CD14-positive monocyte (primary cell): Measurements from ENCODE around the gene ITGA5. TPM values are rescaled to one million over a fixed set of nuclear protein-coding genes. Genes with fewer than 3 reads are reported as not detected.
A peak's percentile ranks its signal among the peaks of the same experiment; 100 is the strongest.

Experiments used
- DNase-seq, 3 donors: peaks; one replicate each; pipeline ENCODE4 v3.0.0-alpha.2; 2011 to 2022
- H2AFZ ChIP-seq: 2 replicates; pipeline ENCODE4 v1.6.0; 2012; ENCODE audit warnings: mild to moderate bottlenecking, low read depth, low read length, inconsistent platforms; ENCODE audit not compliant: insufficient read depth, poor library complexity, severe bottlenecking
- H3K27ac ChIP-seq, 2 donors: 1 replicate in 1 of 2; 2 replicates in 1 of 2; pipeline ENCODE4 v1.5.1; 2012 to 2013; ENCODE audit warnings: low read length in 2 of 2, control low read depth in 1 of 2, inconsistent platforms in 1 of 2, low read depth in 1 of 2, mild to moderate bottlenecking in 1 of 2
- H3K27me3 ChIP-seq, 2 donors: one replicate each; pipeline versions ENCODE4 v1.6.0 to v1.6.1; 2011 to 2013; ENCODE audit warnings: low read length in 2 of 2; ENCODE audit not compliant: control insufficient read depth in 2 of 2, insufficient read depth in 2 of 2
- H3K36me3 ChIP-seq, 2 donors: replicated peaks in 1 of 2; 1 replicate in 1 of 2; 2 replicates in 1 of 2; pipeline versions ENCODE4 v1.5.1 to v1.6.1; 2012 to 2013; ENCODE audit warnings: low read length in 2 of 2, control low read depth in 1 of 2, inconsistent platforms in 1 of 2, mild to moderate bottlenecking in 1 of 2; ENCODE audit not compliant: insufficient read depth in 2 of 2, control insufficient read depth in 1 of 2
- H3K4me1 ChIP-seq, 2 donors: 1 replicate in 1 of 2; 2 replicates in 1 of 2; pipeline versions ENCODE4 v1.5.1 to v1.6.1; 2012 to 2013; ENCODE audit warnings: low read length in 2 of 2, control low read depth in 1 of 2, inconsistent platforms in 1 of 2, mild to moderate bottlenecking in 1 of 2, moderate library complexity in 1 of 2; ENCODE audit not compliant: insufficient read depth in 2 of 2, control insufficient read depth in 1 of 2
- H3K4me2 ChIP-seq: replicated peaks from 2 replicates; pipeline ENCODE3; 2012; ENCODE audit warnings: low read length, moderate library complexity, mild to moderate bottlenecking; ENCODE audit not compliant: poor library complexity, severe bottlenecking; ENCODE audit errors: extremely low read depth
- H3K4me3 ChIP-seq, 3 experiments: fragments of 200-600 bp in 1 of 3; sonication (generic) in 1 of 3; replicated peaks in 1 of 3; 1 replicate in 2 of 3; 2 replicates in 1 of 3; pipeline ENCODE4 v1.5.1; 2011 to 2013; ENCODE audit warnings: low read length in 3 of 3, mild to moderate bottlenecking in 3 of 3, control low read depth in 2 of 3, low read depth in 2 of 3, inconsistent platforms in 1 of 3, moderate library complexity in 1 of 3
- H3K79me2 ChIP-seq: 2 replicates; pipeline ENCODE4 v1.6.0; 2012; ENCODE audit warnings: mild to moderate bottlenecking, control low read depth, inconsistent platforms, low read length, moderate library complexity; ENCODE audit not compliant: insufficient read depth
- H3K9ac ChIP-seq: 2 replicates; pipeline ENCODE4 v1.6.0; 2017; ENCODE audit warnings: low read length, mild to moderate bottlenecking; ENCODE audit not compliant: insufficient read depth, poor library complexity, severe bottlenecking
- H3K9me3 ChIP-seq, 2 donors: replicated peaks in 1 of 2; 1 replicate in 1 of 2; 2 replicates in 1 of 2; pipeline versions ENCODE4 v1.5.1 to v1.6.1; 2012 to 2013; ENCODE audit warnings: low read length in 2 of 2, control low read depth in 1 of 2; ENCODE audit not compliant: control insufficient read depth in 1 of 2, insufficient read depth in 1 of 2
- H4K20me1 ChIP-seq: 2 replicates; pipeline ENCODE4 v1.6.0; 2012; ENCODE audit warnings: mild to moderate bottlenecking, low read length, control low read depth, moderate library complexity; ENCODE audit not compliant: insufficient read depth
- H3K27ac Mint-ChIP-seq, 7 donors: one replicate each; pipeline ENCODE4 v1.8.0; 2020; ENCODE audit warnings: mild to moderate bottlenecking in 7 of 7, mixed read lengths in 7 of 7, moderate library complexity in 6 of 7, inconsistent platforms in 2 of 7
- H3K27me3 Mint-ChIP-seq, 3 donors: one replicate each; pipeline ENCODE4 v1.8.0; 2021 to 2022; ENCODE audit warnings: low read depth in 3 of 3, mild to moderate bottlenecking in 3 of 3, mixed read lengths in 3 of 3, moderate library complexity in 3 of 3, inconsistent platforms in 1 of 3
- H3K36me3 Mint-ChIP-seq, 2 donors: one replicate each; pipeline ENCODE4 v1.8.0; 2020; ENCODE audit warnings: mixed read lengths in 2 of 2, inconsistent platforms in 1 of 2, mild to moderate bottlenecking in 1 of 2
- H3K4me1 Mint-ChIP-seq: one replicate; pipeline ENCODE4 v1.8.0; 2020; ENCODE audit warnings: mild to moderate bottlenecking, mixed read lengths
- H3K4me3 Mint-ChIP-seq, 2 donors: one replicate each; pipeline ENCODE4 v1.8.0; 2020; ENCODE audit warnings: mild to moderate bottlenecking in 2 of 2, mixed read lengths in 2 of 2, moderate library complexity in 1 of 2
- H3K9me3 Mint-ChIP-seq, 7 donors: one replicate each; pipeline ENCODE4 v1.8.0; 2020 to 2022; ENCODE audit warnings: mixed read lengths in 7 of 7, mild to moderate bottlenecking in 6 of 7, moderate library complexity in 6 of 7, inconsistent platforms in 2 of 7
- CTCF ChIP-seq: fragments of 200-600 bp; IDR thresholded peaks from one replicate; pipeline ENCODE4 v1.8.0; 2022; ENCODE audit warnings: antibody characterized with exemption, mild to moderate bottlenecking
- WGBS: methylation state at CpG from one replicate; pipeline ENCODE4 v1.1.5; 2013; ENCODE audit warnings: missing lambda C conversion rate; ENCODE audit not compliant: insufficient coverage; 5-methylcytosine and 5-hydroxymethylcytosine counted together
- intact Hi-C, 2 donors: fragments of 100-400 bp; cut with micrococcal nuclease; formaldehyde crosslinking; loops; one replicate each; pipeline versions ENCODE4 v1.15.0 to v1.15.1; 2023
- polyA plus RNA-seq, 3 donors: library from polyadenylated mRNA; depleted of rRNA in 1 of 3; unstranded in 2 of 3; stranded (reverse) in 1 of 3; fragments of 300-500 nt in 2 of 3; fragments of >200 nt in 1 of 3; fragmentation: Illumina TruSeq in 2 of 3; gene quantifications; 1 replicate in 2 of 3; 2 replicates in 1 of 3; pipeline ENCODE4 v1.2.3, GENCODE V29; 2012 to 2021

The ITGA5 gene
- polyA plus RNA-seq, 3 donors: 85.5 to 142 (median 99.4) TPM

GRCh38 chr12:54394986-54395385, 24.1 kb downstream of the ITGA5 start:
- intact Hi-C loops: loop anchor here in 1 of 2 donors (5.0 kb wide), 1 partner anchor 102 kb away; the partner anchor contains the start of gene NCKAP1L
- Histone ChIP-seq H3K36me3 (peaks cover 52 to 57% of the 10 kb centered on the region in 2 donors), H3K9ac (no peak overlapping the region), H3K27ac (peak overlapping the region in 1 of 2 donors; percentile 92), H3K4me2 (no peak overlapping the region), H3K79me2 (peaks cover 29% of the 10 kb centered on the region), H3K4me1 (peaks cover 50 to 58% of the 10 kb centered on the region in 2 donors), H3K9me3 (no peaks in the 10 kb centered on the region), H4K20me1 (peaks cover 52% of the 10 kb centered on the region), H3K27me3 (no peaks in the 10 kb centered on the region), H2AFZ (no peak overlapping the region), H3K4me3 (no peak overlapping the region)
- no peak overlapping the region for H3K4me3 Mint-ChIP-seq
- 92% methylated on average over 1 of the region's 1 CpG for WGBS
- H3K27ac Mint-ChIP-seq: peak overlapping the region; percentile 71 to 98 (median 97)
- H3K4me1 Mint-ChIP-seq: peaks cover 46% of the 10 kb centered on the region
- H3K9me3 Mint-ChIP-seq: peaks cover 0 to 2% (median 0%) of the 10 kb centered on the region in 7 donors
- no peak for DNase-seq
- peaks cover 62 to 81% of the 10 kb centered on the region in 2 donors for H3K36me3 Mint-ChIP-seq
- no peak for TF ChIP-seq CTCF
- H3K27me3 Mint-ChIP-seq: no peaks in the 10 kb centered on the region

- peaks cover 0 to 2% (median 0%) of the 10 kb centered on the region in 3 donors for H3K27me3 Mint-ChIP-seq
- peaks cover 45 to 50% of the 10 kb centered on the region in 2 donors for H3K36me3 ChIP-seq
- H3K9ac ChIP-seq: peak overlapping the region; percentile 54
- 34% methylated on average over 3 of the region's 4 CpGs for WGBS
- H3K79me2 ChIP-seq: peaks cover 28% of the 10 kb centered on the region
- H3K4me2 ChIP-seq: peak overlapping the region; percentile 61
- peak; percentile 84 for TF ChIP-seq CTCF
- H3K27ac ChIP-seq: peak overlapping the region; percentile 92 to 93
- peaks cover 57 to 65% of the 10 kb centered on the region in 2 donors for H3K4me1 ChIP-seq
- no peaks in the 10 kb centered on the region for H3K9me3 ChIP-seq
- H3K4me3 Mint-ChIP-seq: peak overlapping the region; percentile 21 to 72
- H3K4me1 Mint-ChIP-seq: peaks cover 53% of the 10 kb centered on the region
- peak overlapping the region; percentile 95 to 98 (median 97) for H3K27ac Mint-ChIP-seq
- peak; percentile 73 to 79 (median 76) for DNase-seq
- H3K9me3 Mint-ChIP-seq: peaks cover 0 to 2% (median 0%) of the 10 kb centered on the region in 7 donors
- H4K20me1 ChIP-seq: peaks cover 45% of the 10 kb centered on the region
- H3K36me3 Mint-ChIP-seq: peaks cover 57 to 81% of the 10 kb centered on the region in 2 donors
- H3K4me3 ChIP-seq: peak overlapping the region in 1 of 3 experiments; percentile 56
- H3K27me3 ChIP-seq: no peaks in the 10 kb centered on the region
- intact Hi-C loops: loop anchor here in 1 of 2 donors (5.0 kb wide), 1 partner anchor 103 kb away; the partner anchor contains the start of gene NCKAP1L
- H2AFZ ChIP-seq: peak overlapping the region; percentile 64
Measured at GRCh38 chr12:54394281-54394719, 24.8 kb downstream of the ITGA5 start.
